ENCODE measurements around the gene FHIP2A.
"Not testable (repeated sequence)": the region's sequence is repeated elsewhere in the genome, so short reads cannot be mapped to it uniquely, and the experiment has no call there.

The FHIP2A gene

GRCh38 chr10:114829160-114829909 is 7.8 kb downstream of the FHIP2A start:
- no peak for TF ChIP-seq CTCF (conservative IDR thresholded peaks at IDR 0.05; ENCODE audit: low read length)
- H3K4me3 ChIP-seq (ENCODE audit: low read length), result no peak overlapping the region
- DNase-seq (ENCODE audit: low read depth), result no peak

GRCh38 chr10:114831186-114831867 is 9.7 kb downstream of the FHIP2A start:
- DNase-seq (ENCODE audit: low read depth), result no peak
- no peak for TF ChIP-seq CTCF (conservative IDR thresholded peaks at IDR 0.05; ENCODE audit: low read length)
- H3K4me3 ChIP-seq (ENCODE audit: low read length), result no peak overlapping the region

GRCh38 chr10:114837690-114838089 is 16.1 kb downstream of the FHIP2A start:
- no peak overlapping the region for H3K4me3 ChIP-seq (ENCODE audit: low read length)
- TF ChIP-seq CTCF (conservative IDR thresholded peaks at IDR 0.05; ENCODE audit: low read length), result no peak

DNA sequence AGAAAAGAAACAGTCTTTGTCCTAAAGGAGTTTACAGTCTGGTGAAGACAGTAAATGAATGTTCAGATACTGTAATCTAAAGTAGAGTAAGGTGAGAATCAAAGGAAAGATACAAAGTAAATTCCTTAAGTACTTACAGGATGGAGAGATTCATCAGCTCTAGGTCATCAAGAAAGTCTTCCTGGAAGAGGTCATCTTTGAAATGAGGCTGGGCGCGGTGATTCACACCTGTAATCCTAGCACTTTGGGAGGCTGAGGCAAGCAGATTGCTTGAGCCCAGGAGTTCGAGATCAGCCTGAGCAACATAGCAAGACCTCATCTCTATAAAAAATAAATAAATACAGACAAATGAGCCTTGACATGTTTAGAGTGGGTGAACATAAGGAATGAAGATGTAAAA is 18.3 kb downstream of the FHIP2A start:
- no peak for DNase-seq (ENCODE audit: low read depth)
- no peak overlapping the region for H3K4me3 ChIP-seq (ENCODE audit: low read length)
- TF ChIP-seq CTCF (conservative IDR thresholded peaks at IDR 0.05; ENCODE audit: low read length), result no peak

More at GRCh38 chr10:114837690-114838089, 16.1 kb downstream of the FHIP2A start:
- DNase-seq (ENCODE audit: low read depth), result no peak

- H3K4me3 ChIP-seq (ENCODE audit: low read length), result no peak overlapping the region
- no peak for TF ChIP-seq CTCF (conservative IDR thresholded peaks at IDR 0.05; ENCODE audit: low read length)
- DNase-seq (ENCODE audit: low read depth), result no peak
These were observed 24.6 kb downstream of the FHIP2A start for GRCh38 chr10:114845978-114846693.

DNA sequence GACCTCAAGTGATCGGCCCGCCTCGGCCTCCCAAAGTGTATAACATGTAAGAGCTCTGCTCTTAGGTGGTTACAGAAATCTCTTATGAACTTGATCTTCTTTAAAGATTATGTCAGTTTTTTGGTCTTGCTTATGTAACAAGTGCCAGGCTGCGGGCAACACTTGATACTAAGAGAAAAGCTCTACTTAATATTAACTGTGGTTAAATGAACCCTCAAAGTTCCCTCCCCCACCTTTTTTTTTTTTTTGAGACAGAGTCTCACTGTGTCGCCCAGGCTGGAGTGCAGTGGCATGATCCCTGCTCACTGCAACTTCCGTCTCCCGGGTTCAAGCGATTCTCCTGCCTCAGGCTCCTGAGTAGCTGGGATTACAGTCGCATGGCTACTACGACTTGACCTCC is 25.9 kb downstream of the FHIP2A start:
- not testable (repeated sequence) for H3K4me3 ChIP-seq (ENCODE audit: low read length); DNase-seq (ENCODE audit: low read depth)

- no peak for TF ChIP-seq CTCF (conservative IDR thresholded peaks at IDR 0.05; ENCODE audit: low read length)
- no peak for DNase-seq (ENCODE audit: low read depth)
- H3K4me3 ChIP-seq (ENCODE audit: low read length), result no peak overlapping the region
These were observed 28.1 kb downstream of the FHIP2A start for GRCh38 chr10:114849674-114850073.
